HG03460 (cell line): Measurements from ENCODE around the gene DNM3.

Experiments used
- ATAC-seq: cut with Tn5 transposase; IDR thresholded peaks from one replicate; pipeline ENCODE4 v1.9.1; 2021; ENCODE audit not compliant: unreplicated experiment

DNM3 gene

GRCh38 chr1:171916315-171916771, 75.0 kb downstream of the DNM3 start:
- no peak for ATAC-seq

GRCh38 chr1:171917331-171917730, 76.0 kb downstream of the DNM3 start:
- ATAC-seq, result no peak

GRCh38 chr1:171919891-171920887, 78.9 kb downstream of the DNM3 start:
- ATAC-seq, result no peak

GRCh38 chr1:171922999-171923398, 81.7 kb downstream of the DNM3 start:
- ATAC-seq, result no peak

GRCh38 chr1:171929121-171929520, 87.8 kb downstream of the DNM3 start:
- no peak for ATAC-seq

- ATAC-seq, result no peak
Measured at GRCh38 chr1:171931752-171932151, 90.5 kb downstream of the DNM3 start.

GRCh38 chr1:171934664-171935063, 93.4 kb downstream of the DNM3 start:
- ATAC-seq, result no peak

- no peak for ATAC-seq
Measured at GRCh38 chr1:171935086-171935485, 93.8 kb downstream of the DNM3 start.

- no peak for ATAC-seq
Measured at GRCh38 chr1:171935664-171936063, 94.4 kb downstream of the DNM3 start.

GRCh38 chr1:171937938-171938337, 96.6 kb downstream of the DNM3 start:
- ATAC-seq, result no peak

GRCh38 chr1:171939740-171940139, 98.4 kb downstream of the DNM3 start:
- no peak for ATAC-seq

GRCh38 chr1:171940368-171940767, 99.1 kb downstream of the DNM3 start:
- ATAC-seq, result no peak

- ATAC-seq, result no peak
Measured at GRCh38 chr1:171941920-171942319, 100.6 kb downstream of the DNM3 start.

- ATAC-seq, result no peak
Measured at GRCh38 chr1:171943973-171944561, 102.8 kb downstream of the DNM3 start.

GRCh38 chr1:171948511-171948910, 107.2 kb downstream of the DNM3 start:
- ATAC-seq, result no peak

GRCh38 chr1:171949316-171949715, 108.0 kb downstream of the DNM3 start:
- ATAC-seq, result no peak

- ATAC-seq, result no peak
Measured at GRCh38 chr1:171953835-171954234, 112.5 kb downstream of the DNM3 start.

GRCh38 chr1:171954361-171954760, 113.1 kb downstream of the DNM3 start:
- no peak for ATAC-seq

GRCh38 chr1:171961861-171962260, 120.6 kb downstream of the DNM3 start:
- ATAC-seq, result no peak

- no peak for ATAC-seq
Measured at GRCh38 chr1:171963762-171964161, 122.5 kb downstream of the DNM3 start.

- ATAC-seq, result no peak
Measured at GRCh38 chr1:171965777-171966176, 124.5 kb downstream of the DNM3 start.
